Activated CD4-positive, alpha-beta T cell treated with anti-CD3 and anti-CD28 coated beads for 1 hour (primary cell): ENCODE measurements around the gene TMPRSS13.
"Not testable (repeated sequence)": the region's sequence is repeated elsewhere in the genome, so short reads cannot be mapped to it uniquely, and the experiment has no call there.

Experiments
- DNase-seq: peaks from one replicate; pipeline ENCODE4 v3.0.0-alpha.2; 2020

TMPRSS13 gene

DNA sequence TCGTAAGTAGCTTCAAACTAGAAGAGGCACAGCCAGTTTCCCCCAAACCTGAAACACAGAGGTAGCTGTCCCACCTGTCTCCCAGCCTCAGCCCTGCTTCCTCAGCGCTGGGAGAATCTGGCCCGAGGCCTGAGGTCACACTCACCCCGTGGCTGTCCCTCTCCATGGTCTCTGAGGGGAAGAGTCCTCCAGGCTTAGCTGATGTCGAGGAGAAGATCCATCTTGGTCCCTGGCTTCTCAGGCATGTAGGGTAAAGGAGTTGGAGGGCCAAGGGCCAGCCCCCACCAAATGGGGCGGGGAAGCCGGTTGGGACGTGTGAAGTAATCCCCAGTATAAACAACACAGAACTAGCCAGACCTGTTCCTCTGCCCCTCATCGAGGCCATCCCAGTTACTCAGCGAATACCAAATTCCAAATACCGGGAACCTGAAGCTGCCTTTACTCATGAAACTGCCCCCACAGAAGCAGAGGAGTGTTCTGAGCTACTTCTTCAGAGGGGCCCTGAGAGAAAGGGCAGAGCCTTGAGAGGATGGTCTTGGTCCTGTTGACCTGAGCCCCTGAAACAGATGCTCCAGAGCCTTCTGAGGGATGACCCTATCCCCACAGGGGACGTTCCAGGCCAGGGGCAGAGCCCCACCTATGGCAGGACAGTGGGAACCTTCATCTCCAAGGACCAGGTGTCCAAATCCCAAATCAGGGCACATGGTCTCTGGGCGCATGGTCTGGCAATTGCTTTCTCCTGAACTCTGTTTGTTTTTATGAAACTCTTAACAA lies at the start of gene TMPRSS13:
TSS of gene TMPRSS13 (minus strand) at position 261 of the 774 bp plus-strand sequence. CDS start at position 166, 95 bp downstream.
- DNase-seq, result no peak

DNA sequence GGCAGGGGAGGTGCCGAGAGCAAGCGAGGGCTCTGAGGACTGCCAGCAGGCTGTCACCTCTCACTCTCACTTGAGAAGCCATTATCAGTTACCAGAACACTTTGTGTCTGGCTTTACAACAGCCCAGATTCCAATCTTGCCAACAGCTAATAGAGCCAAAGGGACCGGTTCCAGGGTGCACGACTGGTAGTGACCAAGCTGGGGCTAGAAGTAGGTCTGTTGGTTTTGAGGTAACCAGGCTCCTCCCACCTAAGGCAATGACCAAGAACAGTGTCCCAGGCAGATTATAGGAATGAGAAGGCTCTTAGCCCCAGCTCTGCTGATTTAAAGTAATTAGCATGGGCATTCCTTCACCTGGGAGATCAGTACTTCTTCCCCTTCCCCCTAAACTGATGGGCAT lies 49.8 kb upstream of the TMPRSS13 start:
- no peak for DNase-seq

DNA sequence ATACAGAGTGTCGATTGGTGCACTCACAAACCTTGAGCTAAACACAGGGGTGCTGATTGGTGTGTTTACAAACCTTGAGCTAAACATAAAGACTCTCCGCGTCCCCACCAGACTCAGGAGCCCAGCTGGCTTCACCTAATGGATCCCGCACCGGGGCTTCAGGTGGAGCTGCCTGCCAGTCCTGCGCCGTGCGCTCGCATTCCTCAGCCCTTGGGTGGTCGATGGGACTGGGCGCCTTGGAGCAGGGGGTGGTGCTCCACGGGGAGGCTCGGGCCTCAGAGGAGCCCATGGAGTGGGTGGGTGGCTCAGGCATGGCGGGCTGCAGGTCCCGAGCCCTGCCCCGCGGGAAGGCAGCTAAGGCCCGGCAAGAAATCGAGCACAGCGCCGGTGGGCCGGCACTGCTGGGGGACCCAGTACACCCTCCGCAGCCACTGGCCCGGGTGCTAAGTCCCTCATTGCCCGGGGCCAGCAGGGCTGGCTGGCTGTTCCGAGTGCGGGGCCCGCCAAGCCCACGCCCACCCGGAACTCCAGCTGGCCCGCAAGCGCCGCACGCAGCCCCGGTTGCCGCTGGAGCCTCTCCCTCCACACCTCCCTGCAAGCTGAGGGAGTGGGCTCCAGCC lies 49.2 kb upstream of the TMPRSS13 start:
- not testable (repeated sequence) for DNase-seq

DNA sequence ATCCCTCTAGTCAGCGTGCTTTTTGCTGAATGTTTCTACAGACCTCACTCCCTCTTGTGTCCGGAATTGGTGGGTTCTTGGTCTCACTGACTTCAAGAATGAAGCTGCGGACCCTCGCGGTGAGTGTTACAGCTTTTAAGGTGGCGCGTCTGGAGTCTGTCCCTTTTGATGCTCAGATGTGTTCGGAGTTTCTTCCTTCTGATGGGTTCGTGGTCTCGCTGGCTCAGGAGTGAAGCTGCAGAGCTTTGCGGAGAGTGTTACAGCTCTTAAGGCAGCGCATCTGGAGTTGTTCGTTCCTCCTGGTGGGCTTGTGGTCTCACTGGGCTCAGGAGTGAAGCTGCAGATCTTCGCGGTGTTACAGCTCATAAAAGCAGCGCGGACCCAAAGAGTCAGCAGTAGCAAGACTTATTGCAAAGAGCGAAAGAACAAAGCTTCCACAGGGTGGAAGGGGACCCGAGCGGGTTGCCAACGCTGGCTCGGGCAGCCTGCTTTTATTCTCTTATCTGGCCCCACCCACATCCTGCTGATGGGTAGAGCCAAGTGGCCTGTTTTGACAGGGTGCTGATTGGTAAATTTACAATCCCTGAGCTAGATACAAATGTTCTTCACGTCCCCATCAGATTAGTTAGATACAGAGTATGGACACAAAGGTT lies 48.5 kb upstream of the TMPRSS13 start:
- DNase-seq, result not testable (repeated sequence)

DNA sequence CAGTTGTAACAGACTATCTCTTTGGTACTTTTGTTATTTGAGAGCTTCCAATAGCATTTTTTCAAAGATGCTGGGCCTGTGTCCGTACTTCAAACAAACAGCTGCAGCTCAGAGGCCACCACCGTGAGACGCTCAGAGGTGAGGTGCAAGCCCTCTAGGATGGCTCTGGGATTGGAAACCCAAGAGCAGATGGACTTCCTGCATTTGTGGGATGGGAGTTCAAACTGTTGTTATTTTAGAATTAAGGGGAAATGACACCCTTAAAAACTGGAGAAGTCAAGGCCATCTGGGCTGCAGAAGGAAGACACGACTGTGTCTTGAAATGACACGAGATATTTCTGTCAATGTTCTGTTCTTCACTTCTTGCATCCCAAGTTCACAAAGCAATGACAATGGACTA lies 47.8 kb upstream of the TMPRSS13 start:
- no peak for DNase-seq

DNA sequence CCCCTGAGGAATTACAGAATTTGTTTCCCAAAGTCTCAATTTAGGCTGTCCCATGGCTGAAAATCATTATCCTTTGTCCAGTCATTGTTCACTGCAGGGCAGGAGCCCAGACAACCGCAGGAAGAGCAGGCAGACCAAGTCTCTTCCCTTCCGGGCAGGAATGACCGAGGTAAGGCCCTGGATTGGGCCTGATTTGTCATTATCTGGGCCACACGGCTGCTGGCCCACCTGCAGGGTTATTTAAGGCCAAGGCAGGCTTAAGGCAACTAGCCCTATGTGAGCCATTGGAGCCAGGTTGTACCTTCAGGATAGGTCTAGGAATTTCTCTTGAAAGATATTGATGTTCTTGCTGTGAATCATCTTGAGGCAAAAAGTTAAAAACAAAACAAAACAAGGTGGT lies 47.2 kb upstream of the TMPRSS13 start:
- DNase-seq, result no peak

DNA sequence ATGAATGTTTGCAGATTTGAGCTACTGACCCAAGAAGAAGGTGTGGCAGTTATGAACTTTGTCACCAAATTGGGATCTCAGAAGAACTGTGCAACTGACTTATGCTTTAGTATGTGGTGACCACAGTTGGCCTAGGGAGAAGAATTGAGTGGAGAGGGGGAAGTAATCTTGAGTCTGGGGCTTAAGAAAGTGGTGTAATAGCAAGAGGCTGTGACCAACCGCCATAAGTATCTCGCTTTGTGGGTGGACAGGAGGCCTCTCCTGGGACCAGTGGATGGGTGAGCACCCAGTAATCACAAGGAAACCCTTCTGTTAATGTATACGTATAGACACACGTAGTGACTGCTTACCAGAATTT lies 44.3 kb upstream of the TMPRSS13 start:
- DNase-seq, result no peak

DNA sequence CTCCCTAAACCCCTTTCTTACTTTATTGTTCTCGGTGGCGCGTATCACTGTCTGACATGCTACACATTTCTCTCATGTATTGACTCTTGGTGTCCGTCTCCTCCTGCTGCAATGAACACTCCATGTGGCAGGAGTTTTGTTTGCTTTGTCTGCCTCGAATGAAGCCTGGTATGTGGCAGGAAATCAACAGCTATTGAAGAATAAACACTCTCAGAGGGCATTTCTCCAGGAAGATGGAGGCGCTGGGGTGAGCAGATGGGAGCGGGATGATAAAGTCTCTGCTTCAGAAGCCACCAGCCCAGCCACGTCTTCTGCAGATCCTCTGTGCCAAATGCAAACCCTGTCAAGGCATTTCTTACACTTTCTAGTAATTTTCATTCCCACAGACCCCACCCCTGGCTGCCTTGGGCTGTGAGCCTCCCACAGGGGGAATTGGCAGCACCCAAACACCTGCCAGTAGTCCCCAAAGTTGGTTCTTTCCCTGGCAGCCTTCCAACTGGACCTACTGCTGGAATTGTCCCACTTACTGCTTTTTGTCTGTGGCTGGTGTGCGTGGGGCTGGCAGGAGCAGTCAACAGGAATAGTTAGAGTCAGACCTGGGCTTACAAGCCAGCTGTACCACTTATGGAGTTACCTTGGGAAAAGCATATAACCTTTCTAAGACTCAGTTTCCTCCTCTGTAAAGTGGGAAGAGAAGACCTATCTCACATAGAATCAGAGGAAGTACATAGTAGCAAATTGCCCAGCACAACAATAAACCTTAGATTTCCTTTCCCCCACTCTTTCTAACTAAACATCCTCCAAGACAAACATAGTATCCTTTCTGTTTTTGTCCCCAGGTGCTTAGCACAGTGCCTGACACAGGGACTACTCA lies 43.7 kb upstream of the TMPRSS13 start:
- DNase-seq, result no peak

DNA sequence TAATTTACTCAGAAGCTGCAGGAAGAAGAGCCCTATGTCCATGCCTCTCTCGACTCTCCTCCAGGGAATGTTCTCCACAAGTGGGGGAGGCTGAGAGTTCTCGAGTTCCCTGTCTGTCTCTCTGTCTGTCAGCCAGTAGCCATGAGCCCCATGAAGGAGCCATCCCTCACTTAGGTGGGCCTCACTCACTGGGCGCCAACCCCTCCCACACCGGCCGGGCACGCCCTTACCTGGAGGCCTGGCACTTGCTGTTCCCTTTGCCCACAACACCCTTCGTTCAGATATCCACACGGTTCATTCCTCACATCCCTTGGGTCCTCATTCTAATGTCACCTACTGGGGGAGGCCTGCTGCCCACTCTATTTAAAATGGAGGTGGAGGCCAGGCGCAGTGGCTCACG lies 42.8 kb upstream of the TMPRSS13 start:
- DNase-seq, result no peak

DNA sequence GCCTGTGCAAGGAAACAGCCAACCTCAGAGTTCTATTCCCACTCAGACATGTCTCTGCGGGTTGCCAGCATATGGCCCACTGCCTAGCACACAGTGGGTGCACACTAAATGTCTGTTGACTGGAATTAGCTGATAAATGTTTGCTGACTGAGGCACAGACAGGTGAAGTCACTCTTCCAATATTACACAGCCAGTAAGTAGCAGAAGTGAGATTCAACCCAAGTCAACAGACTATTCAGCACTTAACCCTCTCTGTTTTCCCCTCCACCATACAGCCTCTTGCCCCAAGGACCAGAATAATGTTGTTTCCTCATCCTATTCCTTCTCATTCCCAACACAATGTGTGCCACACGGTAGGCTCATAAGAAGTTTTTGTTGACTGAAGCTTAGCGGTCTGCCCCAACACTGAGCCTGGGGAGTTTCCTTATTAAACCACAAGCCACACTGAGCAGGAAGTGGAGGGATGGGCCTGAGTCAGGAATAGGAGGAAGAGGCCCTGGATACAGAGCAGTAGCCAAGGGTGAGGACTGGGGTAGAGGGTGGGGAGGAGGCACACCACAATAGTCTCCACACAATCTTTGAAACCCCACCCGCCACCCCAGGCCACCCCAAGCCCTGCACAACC lies 41.3 kb upstream of the TMPRSS13 start:
- no peak for DNase-seq

DNA sequence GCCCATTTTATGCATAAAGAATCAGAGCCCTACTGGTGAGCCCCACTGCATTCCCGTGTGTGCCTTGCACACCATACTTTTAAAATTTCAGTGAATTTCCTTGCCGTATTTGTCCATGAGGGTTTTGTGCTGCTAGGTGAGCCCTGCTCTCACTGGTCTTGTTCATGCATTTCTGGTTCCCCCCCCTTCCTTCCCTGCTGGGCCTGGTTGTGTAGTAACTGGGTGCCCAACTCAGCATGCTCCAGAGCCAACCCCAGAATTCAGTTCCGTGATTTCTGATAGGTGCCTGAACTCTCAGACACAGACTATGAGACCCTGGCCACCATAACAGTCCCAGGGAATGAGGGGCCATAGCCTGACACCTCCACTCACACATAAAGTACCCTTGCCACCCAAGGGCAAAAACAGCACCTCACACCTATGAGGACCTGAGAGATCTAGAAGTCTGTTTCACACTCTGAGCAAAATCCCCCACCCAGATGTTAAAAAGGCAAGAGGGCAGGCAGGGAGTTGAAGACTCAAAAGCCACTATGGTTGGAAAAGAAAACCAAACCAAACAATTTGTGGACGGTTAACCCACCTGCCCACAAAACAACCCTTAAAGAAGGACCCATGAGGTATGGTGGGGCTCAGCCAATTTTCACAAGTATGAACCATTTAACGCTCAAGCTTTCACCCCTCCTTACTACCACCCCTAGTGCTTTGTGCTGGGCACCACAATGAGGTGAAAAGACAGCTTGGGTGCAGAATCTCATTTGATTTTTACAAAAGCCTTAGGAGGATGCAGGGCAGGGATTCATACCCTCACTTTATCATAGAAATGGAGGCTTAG lies 40.2 kb upstream of the TMPRSS13 start:
- no peak for DNase-seq

DNA sequence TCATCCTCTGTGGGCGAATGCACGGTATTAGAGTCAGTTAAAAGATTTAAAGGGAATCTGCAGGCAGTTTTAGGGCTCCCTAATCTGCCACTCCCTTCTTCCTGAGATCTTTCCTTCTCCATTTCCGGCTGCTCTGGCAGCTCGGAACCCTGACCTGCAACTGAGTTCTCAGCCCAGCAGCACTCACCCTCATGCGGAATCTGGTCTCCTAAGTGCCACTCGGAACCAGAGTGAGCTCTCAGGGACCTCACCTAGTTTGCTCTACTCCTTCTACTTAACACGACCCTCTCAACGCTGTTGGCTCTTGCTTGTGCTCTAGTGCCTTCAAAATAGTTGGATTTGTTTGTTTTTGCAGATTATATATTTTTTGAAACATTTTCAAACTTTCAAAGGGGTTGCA lies 37.7 kb upstream of the TMPRSS13 start:
- no peak for DNase-seq

DNA sequence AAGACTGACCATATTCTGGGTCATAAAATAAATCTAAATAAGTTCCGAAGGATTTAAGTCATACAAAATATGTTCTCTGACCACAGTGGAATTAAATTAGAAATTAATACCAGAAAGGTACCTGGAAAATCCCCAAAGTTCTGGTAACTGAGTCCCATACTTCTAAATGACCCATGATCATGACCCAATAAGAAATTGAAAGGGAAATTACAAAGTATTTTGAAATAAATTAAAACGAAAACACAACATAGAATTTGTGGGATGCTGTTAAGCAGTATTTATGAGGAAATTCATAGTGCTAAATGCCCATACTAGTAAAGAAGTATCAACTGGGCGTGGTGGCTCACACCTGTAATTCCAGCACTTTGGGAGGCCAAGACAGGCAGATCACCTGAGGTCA lies 33.6 kb upstream of the TMPRSS13 start:
- no peak for DNase-seq

DNA sequence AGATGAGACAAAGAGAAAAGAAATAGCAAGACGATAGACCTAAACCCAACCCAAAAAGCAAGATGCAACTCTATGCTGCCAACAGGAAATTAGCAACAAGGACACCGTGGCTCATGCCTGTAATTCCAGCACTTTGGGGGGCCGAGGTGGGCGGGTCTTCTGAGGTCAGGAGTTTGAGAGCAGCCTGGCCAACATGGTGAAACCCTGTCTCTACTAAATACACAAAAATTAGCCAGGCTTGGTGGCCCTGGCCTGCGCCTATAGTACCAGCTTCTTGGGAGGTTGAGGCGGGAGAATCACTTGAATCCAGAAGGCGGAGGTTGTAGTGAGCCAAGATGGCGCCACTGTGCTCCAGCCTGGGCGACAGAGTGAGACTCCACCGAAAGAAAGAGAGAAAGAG lies 32.7 kb upstream of the TMPRSS13 start:
- no peak for DNase-seq

DNA sequence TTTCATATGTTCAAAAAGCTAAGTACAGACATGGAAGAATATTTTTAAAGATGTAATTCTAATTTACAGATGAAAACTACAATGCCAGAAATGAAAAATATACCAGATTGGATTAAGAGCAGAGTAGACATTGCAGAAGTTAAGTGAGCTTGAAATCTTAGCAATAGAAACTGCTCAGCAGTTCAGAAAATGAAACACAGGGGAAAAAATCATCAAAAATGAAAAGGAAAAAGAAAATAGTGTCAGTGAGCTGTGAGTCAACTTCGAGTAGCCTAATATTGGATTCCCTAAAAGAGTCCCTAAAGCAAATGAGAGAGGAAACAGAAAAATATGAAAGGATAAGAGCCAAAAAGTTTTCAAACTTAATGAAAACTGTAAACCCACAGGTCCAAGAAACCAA lies 31.2 kb upstream of the TMPRSS13 start:
- no peak for DNase-seq

DNA sequence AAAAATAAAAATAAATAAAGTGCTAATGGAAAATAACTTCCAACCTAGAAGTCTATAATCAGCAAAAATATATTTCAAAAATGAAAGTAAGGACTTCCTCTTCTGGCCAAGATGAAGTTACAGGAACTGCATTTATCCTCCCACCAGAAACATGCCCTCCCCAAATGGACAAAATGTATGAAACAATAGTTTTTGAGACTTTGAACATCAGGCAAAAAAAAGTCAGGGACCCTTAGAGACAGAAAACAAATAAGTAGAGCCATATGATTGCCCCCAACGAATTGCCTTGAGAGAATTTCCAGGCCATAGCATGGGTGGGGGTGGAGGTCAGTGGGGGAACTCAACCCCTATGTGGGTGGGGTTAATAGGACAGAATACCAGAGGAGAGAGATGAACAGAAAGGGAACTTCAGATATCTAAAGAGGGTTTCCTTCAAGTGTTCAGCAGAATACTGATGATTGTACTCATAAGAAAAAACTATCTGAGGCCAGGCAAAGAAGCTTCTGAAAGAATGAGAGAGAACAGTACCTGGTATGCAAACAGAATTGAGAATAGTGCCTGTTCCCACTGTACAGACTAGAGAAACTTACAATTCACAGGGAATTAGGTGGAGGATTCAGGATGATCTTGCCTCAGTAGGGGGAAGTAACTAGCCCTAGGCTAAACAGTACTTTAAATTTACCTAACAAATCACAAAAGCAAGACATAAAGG lies 30.4 kb upstream of the TMPRSS13 start:
- DNase-seq, result no peak

DNA sequence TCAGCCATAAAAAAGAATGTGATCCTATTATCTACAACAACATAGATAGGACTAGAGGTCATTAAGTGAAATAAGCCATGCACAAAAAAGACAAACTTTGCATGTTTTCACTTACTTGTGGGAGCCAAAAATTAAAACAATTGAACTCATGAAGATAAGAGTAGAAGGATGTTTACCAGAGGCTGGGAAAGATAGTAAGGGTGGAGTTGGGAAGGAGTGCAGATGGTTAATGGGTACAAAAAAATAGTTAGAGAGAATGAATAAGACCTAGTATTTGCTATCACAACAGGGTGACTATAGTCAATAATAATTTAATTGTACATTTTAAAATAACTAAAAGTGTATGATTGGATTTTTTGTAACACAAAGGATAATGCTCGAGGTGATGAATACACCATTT lies 29.7 kb upstream of the TMPRSS13 start:
- DNase-seq, result no peak

DNA sequence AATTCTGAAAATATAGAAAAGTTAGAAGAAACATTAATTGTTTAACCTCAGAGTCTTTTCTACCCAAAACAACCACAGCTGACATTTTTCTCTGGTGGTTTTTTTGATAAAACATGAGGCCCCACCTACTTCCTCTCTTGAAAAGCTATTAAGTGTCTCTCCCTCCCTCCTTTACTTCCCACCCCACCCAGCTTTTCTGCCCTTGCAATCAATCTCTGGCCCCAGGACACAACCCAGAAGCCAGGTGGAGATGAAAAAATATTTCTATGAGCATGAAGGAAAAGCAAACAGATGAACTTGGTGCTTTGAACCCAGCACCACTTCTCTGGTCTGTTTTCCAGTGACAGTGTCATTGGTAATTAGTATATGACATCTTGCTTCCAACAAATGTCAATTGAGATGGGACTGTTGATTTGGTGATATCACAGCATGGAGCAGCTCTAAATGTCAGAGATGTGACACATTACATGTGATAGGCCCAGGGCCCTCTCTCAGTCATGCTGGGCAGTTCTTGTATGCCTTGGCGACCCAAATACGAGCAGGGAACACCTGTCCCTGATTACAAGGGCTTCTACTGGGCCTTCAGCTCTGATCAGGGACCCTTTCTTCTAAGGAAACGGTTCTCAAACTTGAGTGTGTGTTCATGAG lies 23.9 kb upstream of the TMPRSS13 start:
- no peak for DNase-seq

DNA sequence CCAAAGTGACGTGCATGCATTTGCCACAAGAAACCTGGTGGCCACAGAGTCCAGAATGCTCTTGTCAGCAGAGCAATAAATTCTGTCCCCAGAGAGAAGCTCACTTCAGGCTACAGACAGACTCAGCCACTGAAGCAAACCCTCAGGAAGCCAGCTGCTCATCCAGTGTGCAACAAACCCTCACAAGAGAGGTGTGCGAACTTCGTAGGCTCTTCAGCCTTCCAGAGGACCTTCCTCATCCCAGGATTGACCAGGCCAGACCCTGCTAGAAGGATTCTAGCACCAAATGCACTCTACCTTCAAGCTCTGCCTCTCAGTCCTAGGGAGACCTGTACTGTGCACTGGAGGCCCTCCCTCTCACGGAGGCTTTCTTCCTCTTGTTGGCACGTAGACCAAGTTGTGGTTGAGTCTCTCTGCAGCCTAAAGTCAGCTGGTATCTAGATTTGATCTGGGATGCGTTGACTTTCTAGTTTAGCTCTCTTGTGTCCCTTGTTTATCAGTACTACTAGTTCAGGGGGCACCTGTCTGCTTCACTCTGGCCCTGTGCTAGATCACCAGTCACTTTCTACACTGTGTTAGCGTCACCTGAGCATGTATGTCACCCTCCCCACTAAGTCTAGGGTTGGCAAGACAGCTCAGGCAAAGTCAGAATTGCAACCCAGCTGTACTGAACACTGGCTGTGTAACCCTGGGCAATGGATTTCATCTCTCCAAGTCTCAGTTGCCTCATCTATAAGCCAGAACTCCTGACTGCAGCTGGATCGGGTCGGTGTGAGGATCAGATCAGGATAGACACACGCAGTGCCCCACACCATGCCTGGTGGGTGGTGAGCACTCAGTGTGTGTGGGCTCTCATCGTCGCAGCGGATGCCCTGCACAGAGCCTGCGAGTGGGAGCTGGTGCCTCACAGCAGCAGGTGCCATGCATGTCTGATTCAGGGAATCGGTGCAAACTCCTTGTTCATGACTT lies 22.1 kb upstream of the TMPRSS13 start:
- DNase-seq, result no peak
